A549 (cell line): Measurements from ENCODE around the gene KAT5. TPM values are rescaled to one million over a fixed set of nuclear protein-coding genes. Genes with fewer than 3 reads are reported as not detected.

Experiments
- ATAC-seq, 2 experiments: fragments of 200-7000 bp in 1 of 2; fragments of >200 bp in 1 of 2; cut with Nextera tagmentation in 1 of 2; cut with Tn5 transposase in 1 of 2; 3 replicates each; pipeline versions ENCODE4 v1.8.0 to v1.9.1; 2018 to 2020; ENCODE audit warnings: mild to moderate bottlenecking in 1 of 2, moderate library complexity in 1 of 2
- CTCF ChIA-PET: fragments of 300-600 bp; sonication (Branson Sonifier 250); formaldehyde crosslinking; extraction: SDS; loops from one replicate; lab custom pipeline; 2021; ENCODE audit warnings: antibody characterized with exemption, inconsistent platforms; lab: Yijun Ruan, JAX
- POLR2A ChIA-PET: fragments of 350-600 bp; formaldehyde crosslinking; extraction: SDS; loops from one replicate; lab custom pipeline; 2021; ENCODE audit warnings: antibody characterized with exemption, inconsistent platforms; lab: Yijun Ruan, JAX
- DNase-seq, 2 experiments: peaks; one replicate each; pipeline versions ENCODE4 v3.0.0 to v3.0.0-alpha.2; 2011 to 2016; ENCODE audit warnings: low read depth in 1 of 2, low spot score in 1 of 2
- FAIRE-seq: peaks from 2 replicates; lab custom pipeline; 2011; peaks lifted over from hg19 to GRCh38; lab: Jason Lieb, UNC
- H3K27ac ChIP-seq, 2 experiments: fragments of >200 bp; sonication (Bioruptor Twin); formaldehyde crosslinking; 3 replicates each; pipeline ENCODE4 v1.5.1; 2016 to 2017
- H3K4me1 ChIP-seq: fragments of >200 bp; sonication (Bioruptor Twin); formaldehyde crosslinking; 3 replicates; pipeline ENCODE4 v1.6.1; 2016
- H3K4me2 ChIP-seq: fragments of >200 bp; sonication (Bioruptor Twin); formaldehyde crosslinking; 3 replicates; pipeline ENCODE4 v1.6.1; 2016
- H3K4me3 ChIP-seq: fragments of >200 bp; sonication (Bioruptor Twin); formaldehyde crosslinking; 3 replicates; pipeline ENCODE4 v1.5.1; 2016
- H3K9me3 ChIP-seq: fragments of >200 bp; sonication (Bioruptor Twin); formaldehyde crosslinking; 3 replicates; pipeline ENCODE4 v1.6.1; 2016
- BHLHE40 ChIP-seq: IDR thresholded peaks from 2 replicates; pipeline ENCODE4 v1.6.1; 2012; ENCODE audit warnings: low read depth, low read length, inconsistent platforms
- CBX2 ChIP-seq: fragments of 200-600 bp; sonication (generic); IDR thresholded peaks from 2 replicates; pipeline ENCODE4 v1.6.1; 2016; ENCODE audit warnings: low read depth, mild to moderate bottlenecking, borderline replicate concordance
- CBX8 ChIP-seq: fragments of 200-600 bp; sonication (generic); IDR thresholded peaks from 2 replicates; pipeline ENCODE4 v1.6.1; 2016
- CEBPB ChIP-seq, 2 experiments: fragments of >200 bp in 1 of 2; sonication (Bioruptor Twin) in 1 of 2; formaldehyde crosslinking in 1 of 2; IDR thresholded peaks; 2 replicates each; pipeline ENCODE4 v1.6.1; 2012 to 2016
- CHD2 ChIP-seq: fragments of 150-350 bp; IDR thresholded peaks from 2 replicates; pipeline ENCODE4 v1.6.1; 2014; ENCODE audit warnings: low read length; ENCODE audit not compliant: partially characterized antibody
- CHD4 ChIP-seq: fragments of 200-600 bp; sonication (generic); IDR thresholded peaks from 2 replicates; pipeline ENCODE4 v1.6.1; 2016; ENCODE audit warnings: antibody characterized with exemption, mild to moderate bottlenecking, borderline replicate concordance
- E2F6 ChIP-seq: IDR thresholded peaks from 2 replicates; pipeline ENCODE4 v1.6.1; 2012; ENCODE audit warnings: low read depth, borderline replicate concordance
- EP300 ChIP-seq, 2 experiments: fragments of >200 bp; sonication (Bioruptor Twin); formaldehyde crosslinking; IDR thresholded peaks; 2 replicates in 1 of 2; 3 replicates in 1 of 2; pipeline ENCODE4 v1.6.1; 2016 to 2017
- ESRRA ChIP-seq: fragments of 150-350 bp; IDR thresholded peaks from 2 replicates; pipeline ENCODE4 v1.6.1; 2014; ENCODE audit warnings: mild to moderate bottlenecking, low read length, borderline replicate concordance
- FOSL2 ChIP-seq, 2 experiments: fragments of 450-650 bp in 1 of 2; fragments of >200 bp in 1 of 2; sonication (Bioruptor Twin) in 1 of 2; formaldehyde crosslinking; IDR thresholded peaks; 2 replicates each; pipeline versions ENCODE4 v1.5.0 to v1.6.1; 2016 to 2020; ENCODE audit warnings: mild to moderate bottlenecking in 1 of 2, moderate library complexity in 1 of 2
- HEYL ChIP-seq: fragments of 250-450 bp; sonication (Bioruptor Pico); IDR thresholded peaks from 2 replicates; pipeline ENCODE4 v1.8.0; 2021; ENCODE audit warnings: mild to moderate bottlenecking, moderate library complexity
- HMGXB4 ChIP-seq: fragments of 250-450 bp; sonication (Bioruptor Pico); IDR thresholded peaks from 2 replicates; pipeline ENCODE4 v1.5.0; 2021; ENCODE audit warnings: mild to moderate bottlenecking, moderate library complexity, borderline replicate concordance
- JUNB ChIP-seq: fragments of >200 bp; sonication (Bioruptor Twin); formaldehyde crosslinking; IDR thresholded peaks from 2 replicates; pipeline ENCODE4 v1.6.1; 2016
- KDM5A ChIP-seq: fragments of 200-600 bp; sonication (generic); IDR thresholded peaks from 2 replicates; pipeline ENCODE4 v1.6.1; 2016; ENCODE audit warnings: antibody characterized with exemption, mild to moderate bottlenecking
- PBX3 ChIP-seq: IDR thresholded peaks from 2 replicates; pipeline ENCODE4 v1.6.1; 2012
- POLR2AphosphoS2 ChIP-seq: conservative IDR thresholded peaks from 2 replicates; pipeline ENCODE4 v1.6.1; 2012; ENCODE audit warnings: low read length, improper control_type of control experiment, inconsistent platforms
- RAD21 ChIP-seq, 2 experiments: fragments of >200 bp in 1 of 2; sonication (Bioruptor Twin) in 1 of 2; formaldehyde crosslinking in 1 of 2; IDR thresholded peaks in 1 of 2; conservative IDR thresholded peaks in 1 of 2; 2 replicates in 1 of 2; 3 replicates in 1 of 2; pipeline ENCODE4 v1.6.1; 2012 to 2018; ENCODE audit warnings: inconsistent platforms in 1 of 2
- RARB ChIP-seq: fragments of 250-450 bp; sonication (Bioruptor Pico); IDR thresholded peaks from 2 replicates; pipeline ENCODE4 v1.8.0; 2021; ENCODE audit warnings: mild to moderate bottlenecking, moderate library complexity
- RNF2 ChIP-seq: fragments of 200-600 bp; sonication (generic); IDR thresholded peaks from 2 replicates; pipeline ENCODE4 v1.6.1; 2016; ENCODE audit warnings: low read depth, mild to moderate bottlenecking, antibody characterized with exemption, moderate library complexity, borderline replicate concordance
- SMC3 ChIP-seq: fragments of >200 bp; sonication (Bioruptor Twin); formaldehyde crosslinking; IDR thresholded peaks from 3 replicates; pipeline ENCODE4 v1.6.1; 2018; ENCODE audit warnings: inconsistent platforms
- SREBF2 ChIP-seq: fragments of 450-650 bp; IDR thresholded peaks from 2 replicates; pipeline ENCODE4 v1.6.1; 2014; ENCODE audit warnings: mild to moderate bottlenecking, moderate library complexity
- TP53 ChIP-seq: fragments of 250-450 bp; sonication (Bioruptor Pico); IDR thresholded peaks from 2 replicates; pipeline ENCODE4 v1.5.0; 2021; ENCODE audit warnings: mild to moderate bottlenecking, moderate library complexity
- USF2 ChIP-seq: fragments of 450-650 bp; IDR thresholded peaks from 2 replicates; pipeline ENCODE4 v1.6.1; 2014; ENCODE audit warnings: antibody characterized with exemption
- ZC3H11A ChIP-seq: fragments of 450-650 bp; IDR thresholded peaks from 2 replicates; pipeline ENCODE4 v1.6.1; 2014; ENCODE audit warnings: antibody characterized with exemption, mild to moderate bottlenecking
- ZNF302 ChIP-seq: fragments of 250-450 bp; sonication (Bioruptor Pico); IDR thresholded peaks from 2 replicates; pipeline ENCODE4 v1.9.0; 2021; ENCODE audit warnings: inconsistent platforms, mild to moderate bottlenecking, moderate library complexity
- WGBS: methylation state at CpG from one replicate; pipeline ENCODE4 v1.1.6; 2017; ENCODE audit errors: missing lambda C conversion rate; 5-methylcytosine and 5-hydroxymethylcytosine counted together
- polyA plus RNA-seq, 4 experiments: library from polyadenylated mRNA; depleted of rRNA in 3 of 4; stranded (reverse); fragments of >200 nt; fragmentation: RNase III in 1 of 4; extraction: RNeasy Plus Mini Kit Qiagen cat#74134 plus additional on column Dnase treatment in 1 of 4; gene quantifications; 2 replicates in 3 of 4; 3 replicates in 1 of 4; pipeline ENCODE4 v1.2.3, GENCODE V29; 2011 to 2017
- TF ChIP-seq, protein P1 (sequence below): fragments of >200 bp; sonication (Bioruptor Twin); formaldehyde crosslinking; IDR thresholded peaks from 2 replicates; pipeline ENCODE4 v1.6.1; 2016
- TF ChIP-seq, protein P2 (sequence below): fragments of 150-350 bp; IDR thresholded peaks from 2 replicates; pipeline ENCODE4 v1.6.1; 2014; ENCODE audit warnings: low read depth, mild to moderate bottlenecking, low read length
- TF ChIP-seq, protein P3 (sequence below): fragments of >200 bp; sonication (Bioruptor Twin); formaldehyde crosslinking; IDR thresholded peaks from 3 replicates; pipeline ENCODE4 v1.6.1; 2016

Gene KAT5
- polyA plus RNA-seq, 2 of the 4 experiments (the other 2 are of a cell fraction) = 25.8 to 41.2 TPM

DNA sequence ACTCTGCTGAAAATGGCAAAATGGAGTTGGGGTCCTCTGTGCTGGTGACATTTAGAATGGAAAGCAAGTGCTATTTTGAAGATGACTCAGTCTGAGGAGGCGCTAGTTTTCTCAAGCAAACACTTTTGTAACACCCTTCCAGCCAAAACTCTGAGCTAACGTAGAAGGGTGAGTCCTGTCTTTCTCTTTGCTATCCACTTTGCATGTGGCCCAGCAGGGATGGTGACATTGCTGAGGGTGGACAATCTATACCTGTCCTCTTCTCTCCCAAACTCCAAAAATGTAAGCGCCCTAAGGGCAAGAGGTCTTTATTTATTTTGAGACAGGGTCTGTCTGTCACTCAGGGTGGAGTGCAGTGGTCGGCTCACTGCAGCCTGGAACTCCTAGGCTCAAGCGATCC lies 3.6 kb upstream of the KAT5 start:
- FAIRE-seq (no peak), ATAC-seq (no peak), DNase-seq (no peak)
- Histone ChIP-seq H3K4me1 (peaks cover 15% of the 10 kb centered on the region), H3K4me2 (no peak overlapping the region), H3K27ac (no peak overlapping the region), H3K9me3 (no peaks in the 10 kb centered on the region), H3K4me3 (no peak overlapping the region)
- CTCF ChIA-PET = interaction anchor here (0.9 to 16.0 kb wide), 5 partner anchors 12 to 280 kb away, joined by 3 to 222 read pairs (median 3); partner anchors contain the start of gene RNASEH2C
- TF ChIP-seq CHD4 (no peak), CHD2 (no peak), HEYL (no peak), RAD21 (conservative IDR thresholded peaks at IDR 0.05 in 1 of 2, IDR thresholded peaks at IDR 0.05 in 1 of 2) (no peak), RNF2 (no peak), FOSL2 (IDR thresholded peaks at IDR 0.05) (no peak), FOSL2 (CRISPR knock-in tag; IDR thresholded peaks at IDR 0.05) (no peak), ZNF302 (CRISPR knock-in tag) (no peak), PBX3 (no peak), E2F6 (no peak), POLR2AphosphoS2 (no peak), SREBF2 (no peak)
- TF ChIP-seq, protein P1, sequence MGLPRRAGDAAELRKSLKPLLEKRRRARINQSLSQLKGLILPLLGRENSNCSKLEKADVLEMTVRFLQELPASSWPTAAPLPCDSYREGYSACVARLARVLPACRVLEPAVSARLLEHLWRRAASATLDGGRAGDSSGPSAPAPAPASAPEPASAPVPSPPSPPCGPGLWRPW = no peak
- TF ChIP-seq, protein P2, sequence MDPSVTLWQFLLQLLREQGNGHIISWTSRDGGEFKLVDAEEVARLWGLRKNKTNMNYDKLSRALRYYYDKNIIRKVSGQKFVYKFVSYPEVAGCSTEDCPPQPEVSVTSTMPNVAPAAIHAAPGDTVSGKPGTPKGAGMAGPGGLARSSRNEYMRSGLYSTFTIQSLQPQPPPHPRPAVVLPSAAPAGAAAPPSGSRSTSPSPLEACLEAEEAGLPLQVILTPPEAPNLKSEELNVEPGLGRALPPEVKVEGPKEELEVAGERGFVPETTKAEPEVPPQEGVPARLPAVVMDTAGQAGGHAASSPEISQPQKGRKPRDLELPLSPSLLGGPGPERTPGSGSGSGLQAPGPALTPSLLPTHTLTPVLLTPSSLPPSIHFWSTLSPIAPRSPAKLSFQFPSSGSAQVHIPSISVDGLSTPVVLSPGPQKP = no peak
- POLR2A ChIA-PET = interaction anchor here (0.6 kb wide), 1 partner anchor 132 kb away, joined by 3 read pairs; no protein-coding TSS in a partner anchor
- 51% methylated on average over 5 of the region's 5 CpGs for WGBS

DNA sequence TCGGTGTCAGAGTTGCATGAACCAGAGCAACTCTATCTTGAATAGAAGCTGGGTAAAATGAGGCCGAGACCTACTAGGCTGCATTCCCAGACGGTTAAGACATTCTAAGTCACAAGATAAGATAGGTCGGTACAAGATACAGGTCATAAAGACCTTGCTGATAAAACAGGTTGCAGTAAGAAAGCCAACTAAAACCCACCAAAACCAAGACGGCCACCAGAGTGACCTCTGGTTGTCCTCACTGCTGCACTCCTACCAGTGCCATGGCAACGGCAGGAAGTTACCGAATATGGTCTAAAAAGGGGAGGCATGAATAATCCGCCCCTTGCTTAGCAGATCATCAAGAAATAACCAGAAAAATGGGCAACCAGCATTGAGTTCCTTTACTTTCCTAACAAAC lies 2.4 kb upstream of the KAT5 start:
- POLR2A ChIA-PET = no interaction called here
- CTCF ChIA-PET = interaction anchor here (0.9 to 16.0 kb wide), 3 partner anchors 11 to 279 kb away, joined by 3 to 222 read pairs (median 5); partner anchors contain the start of gene RNASEH2C

More for the DNA sequence above, 2.4 kb upstream of the KAT5 start:
- Histone ChIP-seq H3K9me3 (no peaks in the 10 kb centered on the region), H3K4me3 (no peak overlapping the region), H3K4me1 (peaks cover 15% of the 10 kb centered on the region), H3K27ac (no peak overlapping the region)
- no peak for DNase-seq
- WGBS = 82% methylated on average over 8 of the region's 8 CpGs
- no peak for FAIRE-seq
- no peak for ATAC-seq
- TF ChIP-seq SMC3 (no peak), CBX2 (no peak), BHLHE40 (no peak), TP53 (CRISPR knock-in tag) (no peak), JUNB (no peak), RARB (CRISPR knock-in tag) (no peak), ESRRA (no peak), CBX8 (no peak), ZC3H11A (no peak), ZNF302 (CRISPR knock-in tag) (no peak), HMGXB4 (CRISPR knock-in tag) (no peak), POLR2AphosphoS2 (no peak), USF2 (no peak), CEBPB (IDR thresholded peaks at IDR 0.05) (no peak), KDM5A (no peak), EP300 (IDR thresholded peaks at IDR 0.05) (no peak)
- TF ChIP-seq, protein P3, sequence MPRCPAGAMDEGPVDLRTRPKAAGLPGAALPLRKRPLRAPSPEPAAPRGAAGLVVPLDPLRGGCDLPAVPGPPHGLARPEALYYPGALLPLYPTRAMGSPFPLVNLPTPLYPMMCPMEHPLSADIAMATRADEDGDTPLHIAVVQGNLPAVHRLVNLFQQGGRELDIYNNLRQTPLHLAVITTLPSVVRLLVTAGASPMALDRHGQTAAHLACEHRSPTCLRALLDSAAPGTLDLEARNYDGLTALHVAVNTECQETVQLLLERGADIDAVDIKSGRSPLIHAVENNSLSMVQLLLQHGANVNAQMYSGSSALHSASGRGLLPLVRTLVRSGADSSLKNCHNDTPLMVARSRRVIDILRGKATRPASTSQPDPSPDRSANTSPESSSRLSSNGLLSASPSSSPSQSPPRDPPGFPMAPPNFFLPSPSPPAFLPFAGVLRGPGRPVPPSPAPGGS = no peak
- TF ChIP-seq, all 56 proteins: peak for 0
- H3K4me2 ChIP-seq = no peak overlapping the region
